WTC11 (cell line): ENCODE data around the gene NDUFS2. TPM values are rescaled to one million over a fixed set of nuclear protein-coding genes. Genes with fewer than 3 reads are reported as not detected.

Experiments
- ATAC-seq: fragments of 200-7000 bp; cut with Tn5 transposase; 2 replicates; pipeline ENCODE4 v1.10.0; 2021; ENCODE audit warnings: mild to moderate bottlenecking, moderate library complexity
- CTCF ChIA-PET: fragments of 300-600 bp; sonication (Branson Sonifier 250); formaldehyde crosslinking; loops from one replicate; lab custom pipeline; 2021; ENCODE audit warnings: antibody characterized with exemption; lab: Charles Lee
- POLR2A ChIA-PET: fragments of 350-600 bp; sonication (Branson Sonifier 250); formaldehyde crosslinking; loops from one replicate; lab custom pipeline; 2021; ENCODE audit warnings: antibody characterized with exemption; lab: Charles Lee
- DNase-seq: peaks from one replicate; pipeline ENCODE4 v3.0.0; 2021; ENCODE audit warnings: low spot score
- H3K27ac Mint-ChIP-seq: 2 replicates; pipeline ENCODE4 v1.8.0; 2021; ENCODE audit warnings: mixed read lengths
- H3K27me3 Mint-ChIP-seq: 2 replicates; pipeline ENCODE4 v1.8.0; 2021; ENCODE audit warnings: low read depth, mild to moderate bottlenecking, moderate library complexity, mixed read lengths
- H3K36me3 Mint-ChIP-seq: 2 replicates; pipeline ENCODE4 v1.8.0; 2021; ENCODE audit warnings: mixed read lengths
- H3K4me1 Mint-ChIP-seq: 2 replicates; pipeline ENCODE4 v1.8.0; 2022; ENCODE audit warnings: mixed read lengths
- H3K4me3 Mint-ChIP-seq: 2 replicates; pipeline ENCODE4 v1.8.0; 2021; ENCODE audit warnings: mild to moderate bottlenecking, moderate library complexity, mixed read lengths
- H3K9me3 Mint-ChIP-seq: 2 replicates; pipeline ENCODE4 v1.8.0; 2021; ENCODE audit warnings: mixed read lengths
- EMX1 ChIP-seq: fragments of 250-450 bp; sonication (Bioruptor Pico); IDR thresholded peaks from 2 replicates; pipeline ENCODE4 v1.8.0; 2021; ENCODE audit warnings: mild to moderate bottlenecking
- ERG ChIP-seq: fragments of 250-450 bp; sonication (Bioruptor Pico); IDR thresholded peaks from 2 replicates; pipeline ENCODE4 v1.8.0; 2021; ENCODE audit warnings: mild to moderate bottlenecking
- ETV6 ChIP-seq: sonication (generic); formaldehyde crosslinking; IDR thresholded peaks from 2 replicates; pipeline ENCODE4 v1.8.1; 2022; ENCODE audit warnings: mild to moderate bottlenecking, missing genetic modification reagents
- FOXP4 ChIP-seq: sonication (generic); formaldehyde crosslinking; IDR thresholded peaks from 2 replicates; pipeline ENCODE4 v1.8.0; 2022; ENCODE audit warnings: mild to moderate bottlenecking, missing genetic modification reagents
- HMGA2 ChIP-seq: fragments of 250-450 bp; sonication (Bioruptor Pico); IDR thresholded peaks from 2 replicates; pipeline ENCODE4 v1.4.0; 2021; ENCODE audit warnings: mild to moderate bottlenecking, moderate library complexity
- PRDM15 ChIP-seq: sonication (generic); formaldehyde crosslinking; IDR thresholded peaks from 2 replicates; pipeline ENCODE4 v1.8.0; 2022; ENCODE audit warnings: missing genetic modification reagents
- PREB ChIP-seq: sonication (generic); formaldehyde crosslinking; IDR thresholded peaks from 2 replicates; pipeline ENCODE4 v1.8.1; 2022; ENCODE audit warnings: mild to moderate bottlenecking, missing genetic modification reagents, moderate library complexity, borderline replicate concordance
- PRRX2 ChIP-seq: fragments of 250-450 bp; sonication (Bioruptor Pico); IDR thresholded peaks from 2 replicates; pipeline ENCODE4 v1.8.0; 2021; ENCODE audit warnings: mild to moderate bottlenecking
- USF1 ChIP-seq: sonication (generic); formaldehyde crosslinking; IDR thresholded peaks from 2 replicates; pipeline ENCODE4 v1.8.0; 2022; ENCODE audit warnings: mild to moderate bottlenecking, missing genetic modification reagents
- ZMAT4 ChIP-seq: fragments of 250-450 bp; sonication (Bioruptor Pico); IDR thresholded peaks from 2 replicates; pipeline ENCODE4 v1.9.0; 2021; ENCODE audit warnings: mild to moderate bottlenecking
- ZNF396 ChIP-seq: fragments of 250-450 bp; sonication (Bioruptor Pico); IDR thresholded peaks from 2 replicates; pipeline ENCODE4 v1.8.0; 2021; ENCODE audit warnings: mild to moderate bottlenecking, moderate library complexity, borderline replicate concordance
- ZNF532 ChIP-seq: fragments of 250-450 bp; sonication (Bioruptor Pico); IDR thresholded peaks from 2 replicates; pipeline ENCODE4 v1.9.0; 2021; ENCODE audit warnings: mild to moderate bottlenecking, borderline replicate concordance
- ZNF671 ChIP-seq: fragments of 250-450 bp; sonication (Bioruptor Pico); IDR thresholded peaks from 2 replicates; pipeline ENCODE4 v1.8.0; 2021; ENCODE audit warnings: mild to moderate bottlenecking
- total RNA-seq: library from RNA; stranded (reverse); gene quantifications from 3 replicates; pipeline ENCODE4 v1.2.3, GENCODE V29; 2021
- TF ChIP-seq, protein P1 (sequence below): sonication (generic); formaldehyde crosslinking; IDR thresholded peaks from 2 replicates; pipeline ENCODE4 v1.8.1; 2023; ENCODE audit warnings: mild to moderate bottlenecking, missing genetic modification reagents, borderline replicate concordance

NDUFS2 gene
- total RNA-seq, 1 experiment from 2014 or later = 108 TPM

DNA sequence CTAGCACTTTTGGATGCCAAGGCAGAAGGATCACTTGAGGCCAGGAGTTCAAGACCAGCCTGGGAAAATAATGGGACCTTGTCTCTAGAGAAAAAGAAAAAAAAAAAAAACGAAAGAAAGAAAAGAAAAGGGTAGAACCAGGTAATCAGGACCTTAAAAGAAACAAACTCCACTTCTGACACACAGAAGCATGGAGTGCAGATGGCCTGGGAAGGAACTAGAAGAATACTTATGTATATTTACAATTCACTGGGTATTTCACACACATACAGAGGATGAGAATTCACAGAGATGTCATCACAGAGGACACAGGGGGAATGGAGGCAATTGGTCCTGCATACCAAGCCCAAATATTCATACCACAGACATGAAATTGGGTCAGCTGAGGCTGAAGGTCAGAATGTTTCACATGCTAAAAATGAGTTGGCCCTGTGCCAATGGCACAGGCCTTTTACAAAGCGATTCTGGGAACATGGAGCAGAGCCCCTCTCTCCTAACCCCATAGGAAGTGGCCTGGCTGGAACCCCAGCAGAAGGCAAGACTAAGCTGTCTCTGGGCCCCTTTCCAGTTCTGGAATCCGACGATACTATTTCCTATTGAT lies 29.3 kb upstream of the NDUFS2 start (continued):
- TF ChIP-seq, protein P1, sequence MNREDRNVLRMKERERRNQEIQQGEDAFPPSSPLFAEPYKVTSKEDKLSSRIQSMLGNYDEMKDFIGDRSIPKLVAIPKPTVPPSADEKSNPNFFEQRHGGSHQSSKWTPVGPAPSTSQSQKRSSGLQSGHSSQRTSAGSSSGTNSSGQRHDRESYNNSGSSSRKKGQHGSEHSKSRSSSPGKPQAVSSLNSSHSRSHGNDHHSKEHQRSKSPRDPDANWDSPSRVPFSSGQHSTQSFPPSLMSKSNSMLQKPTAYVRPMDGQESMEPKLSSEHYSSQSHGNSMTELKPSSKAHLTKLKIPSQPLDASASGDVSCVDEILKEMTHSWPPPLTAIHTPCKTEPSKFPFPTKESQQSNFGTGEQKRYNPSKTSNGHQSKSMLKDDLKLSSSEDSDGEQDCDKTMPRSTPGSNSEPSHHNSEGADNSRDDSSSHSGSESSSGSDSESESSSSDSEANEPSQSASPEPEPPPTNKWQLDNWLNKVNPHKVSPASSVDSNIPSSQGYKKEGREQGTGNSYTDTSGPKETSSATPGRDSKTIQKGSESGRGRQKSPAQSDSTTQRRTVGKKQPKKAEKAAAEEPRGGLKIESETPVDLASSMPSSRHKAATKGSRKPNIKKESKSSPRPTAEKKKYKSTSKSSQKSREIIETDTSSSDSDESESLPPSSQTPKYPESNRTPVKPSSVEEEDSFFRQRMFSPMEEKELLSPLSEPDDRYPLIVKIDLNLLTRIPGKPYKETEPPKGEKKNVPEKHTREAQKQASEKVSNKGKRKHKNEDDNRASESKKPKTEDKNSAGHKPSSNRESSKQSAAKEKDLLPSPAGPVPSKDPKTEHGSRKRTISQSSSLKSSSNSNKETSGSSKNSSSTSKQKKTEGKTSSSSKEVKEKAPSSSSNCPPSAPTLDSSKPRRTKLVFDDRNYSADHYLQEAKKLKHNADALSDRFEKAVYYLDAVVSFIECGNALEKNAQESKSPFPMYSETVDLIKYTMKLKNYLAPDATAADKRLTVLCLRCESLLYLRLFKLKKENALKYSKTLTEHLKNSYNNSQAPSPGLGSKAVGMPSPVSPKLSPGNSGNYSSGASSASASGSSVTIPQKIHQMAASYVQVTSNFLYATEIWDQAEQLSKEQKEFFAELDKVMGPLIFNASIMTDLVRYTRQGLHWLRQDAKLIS = no peak

GRCh38 chr1:161173711-161174110 lies 28.5 kb upstream of the NDUFS2 start:
- H3K36me3 Mint-ChIP-seq = peaks cover 48% of the 10 kb centered on the region
- ChIA-PET CTCF (no interaction called here), POLR2A (no interaction called here)
- TF ChIP-seq USF1 (CRISPR knock-in tag) = no peak
- TF ChIP-seq ZNF396 (CRISPR knock-in tag) = no peak
- TF ChIP-seq ZNF532 (CRISPR knock-in tag) = no peak
- TF ChIP-seq HMGA2 (CRISPR knock-in tag) = no peak
- no peak for TF ChIP-seq ETV6 (CRISPR knock-in tag)
- no peak for TF ChIP-seq ERG (CRISPR knock-in tag)
- no peak for TF ChIP-seq PREB (CRISPR knock-in tag)
- no peak for TF ChIP-seq EMX1
- H3K4me3 Mint-ChIP-seq = no peak overlapping the region
- no peaks in the 10 kb centered on the region for H3K9me3 Mint-ChIP-seq
- no peak overlapping the region for H3K27ac Mint-ChIP-seq
- ATAC-seq (no peak), DNase-seq (no peak)
- H3K4me1 Mint-ChIP-seq = peaks cover 20% of the 10 kb centered on the region
- H3K27me3 Mint-ChIP-seq = no peaks in the 10 kb centered on the region

GRCh38 chr1:161174911-161175310 lies 27.3 kb upstream of the NDUFS2 start:
- Mint-ChIP-seq H3K4me1 (peaks cover 20% of the 10 kb centered on the region), H3K4me3 (no peak overlapping the region), H3K9me3 (no peaks in the 10 kb centered on the region), H3K27ac (no peak overlapping the region), H3K36me3 (peaks cover 42% of the 10 kb centered on the region), H3K27me3 (no peaks in the 10 kb centered on the region)
- no peak for ATAC-seq
- ChIA-PET POLR2A (no interaction called here), CTCF (no interaction called here)
- DNase-seq = no peak
- TF ChIP-seq ZNF671 (CRISPR knock-in tag) = no peak
- no peak for TF ChIP-seq FOXP4
- no peak for TF ChIP-seq PRDM15 (CRISPR knock-in tag)
- TF ChIP-seq PRRX2 (CRISPR knock-in tag) = no peak
- no peak for TF ChIP-seq ZMAT4
- TF ChIP-seq EMX1 = no peak
- no peak for TF ChIP-seq ZNF396 (CRISPR knock-in tag)
